HAP-1 (cell line): ENCODE measurements around the gene PSPH.
"Not testable (repeated sequence)": the region's sequence is repeated elsewhere in the genome, so short reads cannot be mapped to it uniquely, and the experiment has no call there.

Experiments
- DNase-seq, 2 experiments: peaks; one replicate each; pipeline ENCODE4 v3.0.0-alpha.2; 2016 to 2020; ENCODE audit warnings: low spot score in 2 of 2
- H3K27me3 ChIP-seq: fragments of 250-450 bp; sonication (Bioruptor Pico); 2 replicates; pipeline ENCODE4 v1.5.1; 2020; ENCODE audit warnings: low read depth, mild to moderate bottlenecking, moderate library complexity
- H3K36me3 ChIP-seq: fragments of 250-450 bp; sonication (Bioruptor Pico); replicated peaks from 2 replicates; pipeline ENCODE4 v1.5.1; 2020; ENCODE audit warnings: mild to moderate bottlenecking
- H3K4me1 ChIP-seq: fragments of 250-450 bp; sonication (Bioruptor Pico); 2 replicates; pipeline ENCODE4 v1.5.1; 2020; ENCODE audit warnings: mild to moderate bottlenecking
- H3K4me3 ChIP-seq: fragments of 250-450 bp; sonication (Bioruptor Pico); 2 replicates; pipeline ENCODE4 v1.5.1; 2020; ENCODE audit warnings: mild to moderate bottlenecking, moderate library complexity
- H3K9me3 ChIP-seq: fragments of 250-450 bp; sonication (Bioruptor Pico); 2 replicates; pipeline ENCODE4 v1.5.1; 2020; ENCODE audit warnings: mild to moderate bottlenecking, moderate library complexity
- in situ Hi-C: fragments of 300-500 bp; cut with MboI; formaldehyde crosslinking; loops from 3 replicates; pipeline ENCODE4 v1.14.3; 2020; ENCODE audit warnings: low sequenced_read_pairs, inconsistent platforms, mixed read lengths

PSPH gene

GRCh38 chr7:56051339-56052191 lies at the start of gene PSPH, which contains the start of gene CCT6A:
PSPH (minus strand) TSS chr7:56051444; CDS start chr7:56021212, 30,232 bp downstream.
CCT6A (plus strand) TSS chr7:56051765; CDS start chr7:56051849, 84 bp downstream.
- peaks cover 51% of the 10 kb centered on the region for H3K4me1 ChIP-seq
- peaks cover 44% of the 10 kb centered on the region for H3K36me3 ChIP-seq
- DNase-seq = peak; percentile 94 to 97
- H3K9me3 ChIP-seq = no peaks in the 10 kb centered on the region
- H3K27me3 ChIP-seq = no peaks in the 10 kb centered on the region
- in situ Hi-C loops = no loop called here
- peak within 1 kb of the TSS; percentile 87 for H3K4me3 ChIP-seq

GRCh38 chr7:56099653-56100052 lies 48.4 kb upstream of the PSPH start:
- H3K9me3 ChIP-seq = no peaks in the 10 kb centered on the region
- peaks cover 54% of the 10 kb centered on the region for H3K36me3 ChIP-seq
- H3K4me1 ChIP-seq = no peaks in the 10 kb centered on the region
- no peak overlapping the region for H3K4me3 ChIP-seq
- in situ Hi-C loops = loop anchor here (10.0 kb wide), 1 partner anchor 735 kb away; the partner anchor contains the start of gene LANCL2
- no peak for DNase-seq
- H3K27me3 ChIP-seq = no peaks in the 10 kb centered on the region

- DNase-seq, H3K4me1 ChIP-seq, H3K9me3 ChIP-seq, H3K27me3 ChIP-seq, H3K4me3 ChIP-seq, in situ Hi-C loops: not testable (repeated sequence)
- H3K36me3 ChIP-seq = peaks cover 44% of the 10 kb centered on the region
These were observed 47.2 kb upstream of the PSPH start for GRCh38 chr7:56098187-56099008.

- in situ Hi-C loops = no loop called here
- no peak for DNase-seq
- no peak overlapping the region for H3K4me3 ChIP-seq
- no peaks in the 10 kb centered on the region for H3K4me1 ChIP-seq
- no peaks in the 10 kb centered on the region for H3K27me3 ChIP-seq
- peaks cover 37% of the 10 kb centered on the region for H3K36me3 ChIP-seq
- H3K9me3 ChIP-seq = no peaks in the 10 kb centered on the region
These were observed 46.5 kb upstream of the PSPH start for GRCh38 chr7:56097700-56098099.

GRCh38 chr7:56092789-56093531 lies 41.7 kb upstream of the PSPH start, which contains the start of gene PHKG1:
PHKG1 (minus strand) TSS chr7:56092952; CDS start chr7:56088941, 4,011 bp downstream.
- H3K27me3 ChIP-seq = no peaks in the 10 kb centered on the region
- no peaks in the 10 kb centered on the region for H3K9me3 ChIP-seq
- no peaks in the 10 kb centered on the region for H3K36me3 ChIP-seq
- peak in 1 of 2 experiments; percentile 50 for DNase-seq
- in situ Hi-C loops = no loop called here
- H3K4me3 ChIP-seq = no peak within 1 kb of the TSS
- no peaks in the 10 kb centered on the region for H3K4me1 ChIP-seq

GRCh38 chr7:56092388-56092787 lies 41.1 kb upstream of the PSPH start:
- H3K27me3 ChIP-seq, DNase-seq, H3K4me1 ChIP-seq, H3K4me3 ChIP-seq, H3K9me3 ChIP-seq, in situ Hi-C loops, H3K36me3 ChIP-seq: not testable (repeated sequence)

- Histone ChIP-seq H3K4me3 (no peak overlapping the region), H3K36me3 (no peaks in the 10 kb centered on the region), H3K4me1 (no peaks in the 10 kb centered on the region), H3K9me3 (no peaks in the 10 kb centered on the region), H3K27me3 (no peaks in the 10 kb centered on the region)
- no peak for DNase-seq
- in situ Hi-C loops = no loop called here
These were observed 40.3 kb upstream of the PSPH start for GRCh38 chr7:56091591-56091990.

GRCh38 chr7:56087445-56087844 lies 36.2 kb upstream of the PSPH start:
- Histone ChIP-seq H3K9me3 (no peaks in the 10 kb centered on the region), H3K36me3 (no peaks in the 10 kb centered on the region), H3K27me3 (no peaks in the 10 kb centered on the region), H3K4me3 (no peak overlapping the region), H3K4me1 (no peaks in the 10 kb centered on the region)
- no peak for DNase-seq
- in situ Hi-C loops = no loop called here

GRCh38 chr7:56086761-56087160 lies 35.5 kb upstream of the PSPH start:
- no peaks in the 10 kb centered on the region for H3K9me3 ChIP-seq
- in situ Hi-C loops = no loop called here
- DNase-seq = no peak
- H3K4me1 ChIP-seq = no peaks in the 10 kb centered on the region
- H3K27me3 ChIP-seq = no peaks in the 10 kb centered on the region
- H3K36me3 ChIP-seq = no peaks in the 10 kb centered on the region; the same call in 1 of the 2 replicates
- no peak overlapping the region for H3K4me3 ChIP-seq

GRCh38 chr7:56083150-56083785 lies 32.0 kb upstream of the PSPH start:
- no peak for DNase-seq
- Histone ChIP-seq H3K9me3 (no peaks in the 10 kb centered on the region), H3K4me3 (no peak overlapping the region), H3K36me3 (peaks cover 15% of the 10 kb centered on the region), H3K4me1 (no peaks in the 10 kb centered on the region), H3K27me3 (no peaks in the 10 kb centered on the region)
- in situ Hi-C loops = no loop called here

- no peaks in the 10 kb centered on the region for H3K27me3 ChIP-seq
- no peaks in the 10 kb centered on the region for H3K4me1 ChIP-seq
- no peak overlapping the region for H3K4me3 ChIP-seq
- no peak for DNase-seq
- H3K9me3 ChIP-seq = no peaks in the 10 kb centered on the region
- peaks cover 18% of the 10 kb centered on the region for H3K36me3 ChIP-seq
- in situ Hi-C loops = no loop called here
These were observed 30.5 kb upstream of the PSPH start for GRCh38 chr7:56081626-56082340.

- DNase-seq, H3K27me3 ChIP-seq, H3K4me3 ChIP-seq, in situ Hi-C loops, H3K9me3 ChIP-seq, H3K4me1 ChIP-seq: not testable (repeated sequence)
- peaks cover 18% of the 10 kb centered on the region for H3K36me3 ChIP-seq
These were observed 29.6 kb upstream of the PSPH start for GRCh38 chr7:56080726-56081435.
